GM21529 (cell line): ENCODE data around the gene ADM5.

ENCODE experiments used
- ATAC-seq: cut with Tn5 transposase; IDR thresholded peaks from one replicate; pipeline ENCODE4 v1.9.1; 2021; ENCODE audit not compliant: unreplicated experiment

Gene ADM5, protein sequence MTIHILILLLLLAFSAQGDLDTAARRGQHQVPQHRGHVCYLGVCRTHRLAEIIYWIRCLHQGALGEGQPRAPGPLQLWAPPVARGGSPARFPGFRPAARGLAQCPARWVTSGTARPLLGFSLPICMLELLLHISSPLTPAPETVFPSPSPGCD

DNA sequence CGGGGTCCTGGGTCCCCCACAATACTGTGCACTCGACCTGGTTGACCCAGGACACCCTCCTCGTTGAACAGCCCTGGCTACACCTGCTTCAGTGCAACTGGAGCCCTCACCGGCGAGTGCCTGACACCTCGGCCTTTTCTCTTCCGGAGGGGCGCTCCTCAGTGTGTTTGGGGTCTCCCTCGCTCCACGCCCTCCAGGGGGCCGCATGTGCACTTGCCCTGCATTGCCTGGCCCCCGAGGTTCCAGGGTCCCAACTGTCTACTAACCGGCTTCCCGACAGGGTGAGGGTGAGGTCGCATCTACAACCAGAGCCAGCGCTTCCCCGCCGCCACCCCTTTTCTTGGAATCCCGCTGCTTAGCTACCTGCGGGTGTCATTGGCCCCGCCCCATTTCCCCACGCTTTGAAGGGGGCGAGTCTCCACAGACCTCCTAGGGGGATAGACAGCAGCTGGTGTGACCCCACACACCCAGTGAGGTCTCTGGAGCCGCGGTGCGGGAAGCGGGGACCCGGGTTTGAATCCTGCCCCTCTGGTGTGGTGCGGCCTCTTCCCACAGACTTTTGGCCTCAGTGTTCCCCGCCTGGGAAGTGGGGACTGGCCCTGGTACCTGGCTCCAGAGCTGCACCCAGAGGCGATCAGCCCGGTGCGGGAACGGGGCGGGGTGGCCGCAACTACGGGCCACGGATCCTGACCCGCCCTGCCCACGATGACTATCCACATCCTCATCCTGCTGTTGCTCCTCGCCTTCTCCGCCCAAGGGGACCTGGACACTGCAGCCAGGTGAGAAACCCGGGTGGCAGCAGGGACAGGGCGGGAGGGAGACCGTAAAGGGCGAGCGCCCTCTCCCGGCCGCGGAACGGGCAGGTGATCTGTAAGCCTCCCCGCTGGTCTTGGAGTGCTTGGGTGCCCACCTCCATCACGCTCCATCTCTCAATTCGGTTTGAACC, at the start of gene ADM5:
TSS of gene ADM5 (plus strand) at position 462 of the 946 bp plus-strand sequence. CDS start at position 706, 244 bp downstream.
- no peak for ATAC-seq

DNA sequence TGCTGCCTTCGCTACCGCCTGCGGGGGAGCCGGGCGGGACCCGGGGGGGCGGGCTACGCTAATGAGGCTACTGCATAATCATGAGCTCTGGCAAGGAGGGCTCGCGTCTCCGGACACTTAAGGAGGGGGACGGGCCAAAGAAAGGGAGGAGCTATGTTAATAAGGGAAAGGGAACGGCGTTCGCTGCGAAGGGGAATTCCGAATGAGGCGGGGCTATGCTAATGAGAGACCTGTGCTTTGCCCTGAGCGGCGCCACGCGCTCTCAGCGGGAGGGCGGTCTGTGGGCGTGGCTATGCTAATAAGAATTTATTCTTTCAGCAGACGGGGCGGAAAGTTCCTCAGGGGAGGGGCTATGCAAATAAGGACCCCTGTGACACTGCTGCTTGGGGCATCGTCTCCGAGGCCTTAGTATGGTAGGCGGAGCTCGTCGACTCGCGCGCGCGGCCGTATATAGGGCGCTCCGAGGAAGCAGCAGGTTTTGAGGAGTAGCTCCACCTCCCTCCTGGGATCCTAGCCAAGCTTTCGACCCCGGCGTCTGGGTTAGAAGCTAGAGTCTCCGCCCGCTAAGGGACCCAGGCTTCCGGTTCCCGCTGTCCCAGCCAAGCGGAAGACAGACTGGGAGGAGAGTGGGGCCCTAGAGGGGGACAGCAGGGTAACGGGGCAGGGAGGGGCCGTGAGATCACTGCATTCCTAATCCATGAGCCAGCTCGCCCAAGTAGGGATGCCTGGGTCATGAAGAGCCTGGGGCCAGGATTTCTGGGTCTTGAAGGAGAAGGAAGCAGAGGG, 49.1 kb upstream of the ADM5 start, which contains the start of gene RRAS:
TSS of gene RRAS (minus strand) at position 31 of the 786 bp plus-strand sequence. CDS start 45 bp downstream, outside the sequence.
- ATAC-seq, result peak; percentile 65

DNA sequence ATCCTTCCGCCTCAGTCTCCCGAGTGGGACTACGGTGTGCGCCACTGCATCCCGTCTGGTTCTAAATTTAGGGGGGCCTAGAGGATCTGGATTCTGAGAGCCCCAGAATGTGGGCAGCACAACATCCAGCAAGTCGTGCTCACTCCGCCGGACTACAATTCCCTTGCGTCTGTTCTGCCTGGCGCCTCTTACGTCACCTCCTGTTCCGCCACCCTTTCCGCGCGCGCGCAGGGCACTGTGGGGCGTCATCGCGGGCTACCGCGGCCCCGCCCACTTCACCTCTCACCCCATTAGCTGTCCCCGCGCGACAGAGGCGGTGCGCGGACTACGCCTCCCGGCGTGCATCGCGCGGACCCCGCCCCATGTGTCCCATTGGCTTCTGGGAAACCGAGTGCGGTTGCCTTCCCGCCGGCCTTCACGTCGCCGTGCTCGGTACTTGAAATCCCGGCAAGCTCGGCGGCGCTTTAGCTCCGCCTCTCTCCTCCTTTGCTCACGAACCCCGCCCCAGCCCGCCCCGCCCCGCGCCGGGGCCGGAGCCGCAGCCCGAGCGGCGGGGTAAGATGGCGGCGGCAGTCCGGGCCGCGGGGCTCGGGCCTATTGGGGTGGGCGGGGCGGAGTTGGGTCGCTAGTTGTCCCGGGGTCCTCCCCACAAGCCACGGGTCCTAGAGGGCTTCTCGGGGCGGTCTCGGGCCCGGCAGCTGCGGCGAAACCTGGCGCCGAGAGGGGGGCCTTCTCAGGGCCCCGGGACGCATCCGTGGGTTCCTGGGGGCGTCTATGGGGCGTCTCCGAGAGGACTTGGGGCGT, 47.5 kb upstream of the ADM5 start, which contains the start of gene SCAF1:
TSS of gene SCAF1 (plus strand) at position 522 of the 804 bp plus-strand sequence. CDS start 2,818 bp downstream, outside the sequence.
- peak; percentile 49 for ATAC-seq

DNA sequence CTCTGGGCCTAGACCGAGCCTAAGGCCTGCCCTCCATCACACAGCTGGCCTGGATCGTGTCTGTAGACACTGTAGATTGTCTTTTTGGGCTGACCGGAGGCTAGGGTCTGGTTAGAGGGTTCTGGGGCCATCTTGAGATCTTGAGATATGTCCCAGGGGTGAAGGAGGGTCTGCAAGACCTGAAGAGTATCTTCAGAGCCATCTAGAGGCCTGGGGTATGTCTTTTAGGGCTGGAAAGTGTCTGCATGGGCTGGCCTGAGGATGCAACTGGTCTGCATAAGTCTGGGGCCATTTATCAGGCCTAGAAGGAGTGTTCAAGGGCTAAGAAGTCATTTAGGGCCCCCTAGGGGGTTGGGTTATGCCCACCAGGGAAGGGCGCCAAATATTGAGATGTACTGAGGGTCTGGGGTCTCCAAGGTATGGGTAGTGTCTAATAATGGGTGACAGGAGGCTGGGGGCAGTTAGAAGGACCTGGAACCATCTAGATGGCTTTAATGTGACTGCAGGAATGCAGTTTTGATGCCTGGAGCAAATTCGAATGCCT, 46.8 kb upstream of the ADM5 start:
- ATAC-seq, result no peak

DNA sequence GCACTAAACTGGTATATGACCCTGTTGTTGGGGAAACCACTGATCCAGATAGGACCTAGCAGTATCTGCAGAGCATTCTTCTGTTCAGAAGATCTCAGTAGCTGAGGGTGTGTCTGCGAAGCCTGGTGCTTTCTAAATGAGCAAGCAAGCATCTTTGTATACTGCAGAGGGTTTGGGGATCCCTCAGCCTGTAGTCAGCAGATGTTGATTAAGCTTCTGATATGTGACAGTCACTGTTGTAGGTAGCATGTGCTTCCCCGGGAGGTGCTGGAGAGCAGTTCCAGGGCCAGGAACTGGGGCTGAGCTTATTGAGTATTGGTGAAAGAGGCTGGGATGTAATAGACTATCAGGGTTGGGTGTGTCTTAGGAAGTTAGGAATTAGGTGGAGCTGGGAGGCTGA, 45.9 kb upstream of the ADM5 start:
- ATAC-seq, result no peak

DNA sequence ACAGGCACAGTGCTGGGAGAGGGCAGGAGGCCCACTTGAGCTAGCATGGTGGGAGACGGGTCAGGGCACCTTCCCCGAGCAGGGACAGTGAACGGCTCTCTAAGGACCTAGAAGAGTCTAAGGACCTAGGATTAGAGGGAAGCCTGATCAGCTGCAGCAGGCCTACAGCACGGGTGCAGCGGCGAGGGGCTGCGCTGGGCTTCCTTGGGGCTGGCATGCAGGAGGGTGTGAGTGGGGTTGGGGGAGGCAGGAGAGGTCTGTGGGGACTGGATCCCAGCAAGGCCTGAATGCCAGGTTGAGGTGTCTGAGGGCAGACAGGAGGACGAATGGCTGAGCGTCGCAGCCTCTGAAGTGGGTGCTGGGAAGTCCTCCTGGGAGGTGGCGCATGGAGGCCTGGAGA, 43.8 kb upstream of the ADM5 start:
- no peak for ATAC-seq

DNA sequence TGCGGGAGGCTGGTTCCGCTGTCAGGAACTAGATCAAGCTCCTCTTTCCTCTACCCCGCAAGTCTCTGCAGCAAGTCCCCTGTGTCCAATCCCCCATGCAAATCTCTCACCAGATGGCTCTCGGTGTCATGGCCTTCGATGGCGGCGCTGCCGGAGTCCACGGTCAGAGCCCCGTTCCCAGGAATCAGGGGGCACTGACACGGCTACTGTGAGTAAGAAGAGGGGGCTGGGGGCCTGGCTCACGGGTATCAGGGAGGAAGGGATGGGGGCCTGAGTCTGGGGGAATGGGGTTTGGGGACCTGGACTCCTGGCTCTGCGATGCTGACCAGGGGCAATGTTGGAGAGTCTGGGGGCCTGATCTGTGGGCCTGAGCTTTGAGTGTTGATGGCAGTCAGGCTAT, 43.4 kb upstream of the ADM5 start:
- no peak for ATAC-seq

DNA sequence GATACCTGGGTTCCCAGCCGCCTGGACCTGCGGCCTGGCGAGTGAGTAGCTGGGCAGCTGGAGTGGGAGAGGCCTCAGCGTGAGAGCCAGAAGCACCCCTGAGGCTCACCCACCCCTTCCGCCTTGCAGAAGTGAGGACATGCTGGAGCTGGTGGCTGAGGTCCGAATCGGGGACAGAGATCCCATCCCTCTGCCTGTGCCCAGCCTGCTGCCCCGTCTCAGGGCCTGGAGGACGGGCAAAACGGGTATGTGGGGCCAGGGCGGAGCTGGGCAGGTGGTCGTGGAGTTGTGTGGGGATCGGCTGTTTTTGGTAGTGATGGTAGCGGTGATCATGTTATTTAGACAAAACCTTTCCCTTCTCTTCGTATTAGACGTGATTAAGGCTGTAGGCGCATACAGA, 42.8 kb upstream of the ADM5 start:
- no peak for ATAC-seq

DNA sequence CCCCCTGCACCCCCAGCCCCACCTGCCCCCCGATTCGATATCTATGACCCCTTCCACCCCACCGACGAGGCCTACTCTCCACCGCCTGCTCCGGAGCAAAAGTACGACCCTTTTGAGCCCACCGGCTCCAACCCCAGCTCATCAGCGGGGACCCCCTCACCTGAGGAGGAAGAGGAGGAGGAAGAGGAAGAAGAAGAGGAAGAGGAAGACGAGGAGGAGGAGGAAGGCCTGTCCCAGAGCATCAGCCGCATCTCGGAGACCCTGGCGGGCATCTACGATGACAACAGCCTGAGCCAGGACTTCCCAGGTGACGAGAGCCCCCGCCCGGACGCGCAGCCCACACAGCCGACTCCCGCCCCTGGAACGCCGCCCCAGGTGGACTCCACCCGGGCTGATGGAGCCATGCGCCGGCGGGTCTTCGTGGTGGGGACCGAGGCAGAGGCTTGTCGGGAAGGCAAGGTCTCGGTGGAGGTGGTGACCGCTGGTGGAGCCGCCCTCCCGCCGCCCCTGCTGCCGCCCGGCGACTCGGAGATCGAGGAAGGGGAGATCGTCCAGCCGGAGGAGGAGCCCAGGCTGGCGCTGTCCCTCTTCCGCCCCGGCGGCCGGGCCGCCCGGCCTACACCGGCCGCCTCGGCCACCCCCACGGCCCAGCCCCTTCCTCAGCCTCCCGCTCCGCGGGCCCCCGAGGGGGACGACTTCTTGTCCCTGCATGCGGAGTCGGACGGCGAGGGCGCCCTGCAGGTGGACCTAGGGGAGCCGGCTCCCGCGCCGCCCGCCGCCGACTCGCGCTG, 38.2 kb upstream of the ADM5 start:
- ATAC-seq, result no peak

DNA sequence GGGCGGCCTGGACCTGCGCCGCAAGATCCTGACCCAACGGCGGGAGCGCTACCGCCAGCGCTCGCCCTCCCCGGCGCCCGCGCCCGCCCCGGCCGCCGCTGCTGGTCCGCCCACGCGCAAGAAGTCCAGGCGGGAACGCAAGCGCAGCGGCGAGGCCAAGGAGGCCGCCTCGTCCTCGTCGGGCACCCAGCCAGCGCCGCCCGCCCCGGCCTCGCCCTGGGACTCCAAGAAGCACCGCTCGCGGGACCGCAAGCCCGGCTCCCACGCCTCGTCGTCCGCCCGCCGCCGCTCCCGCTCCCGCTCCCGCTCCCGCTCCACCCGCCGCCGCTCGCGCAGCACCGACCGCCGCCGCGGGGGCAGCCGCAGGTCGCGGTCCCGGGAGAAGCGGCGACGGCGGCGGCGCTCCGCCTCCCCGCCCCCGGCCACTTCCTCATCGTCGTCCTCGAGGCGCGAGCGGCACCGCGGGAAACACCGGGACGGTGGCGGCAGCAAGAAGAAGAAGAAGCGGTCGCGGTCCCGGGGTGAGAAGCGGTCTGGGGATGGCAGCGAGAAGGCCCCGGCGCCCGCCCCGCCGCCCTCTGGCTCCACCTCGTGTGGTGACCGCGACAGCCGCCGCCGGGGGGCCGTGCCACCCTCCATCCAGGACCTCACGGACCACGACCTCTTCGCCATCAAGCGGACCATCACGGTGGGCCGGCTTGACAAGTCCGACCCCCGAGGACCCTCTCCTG, 37.4 kb upstream of the ADM5 start:
- ATAC-seq, result no peak

DNA sequence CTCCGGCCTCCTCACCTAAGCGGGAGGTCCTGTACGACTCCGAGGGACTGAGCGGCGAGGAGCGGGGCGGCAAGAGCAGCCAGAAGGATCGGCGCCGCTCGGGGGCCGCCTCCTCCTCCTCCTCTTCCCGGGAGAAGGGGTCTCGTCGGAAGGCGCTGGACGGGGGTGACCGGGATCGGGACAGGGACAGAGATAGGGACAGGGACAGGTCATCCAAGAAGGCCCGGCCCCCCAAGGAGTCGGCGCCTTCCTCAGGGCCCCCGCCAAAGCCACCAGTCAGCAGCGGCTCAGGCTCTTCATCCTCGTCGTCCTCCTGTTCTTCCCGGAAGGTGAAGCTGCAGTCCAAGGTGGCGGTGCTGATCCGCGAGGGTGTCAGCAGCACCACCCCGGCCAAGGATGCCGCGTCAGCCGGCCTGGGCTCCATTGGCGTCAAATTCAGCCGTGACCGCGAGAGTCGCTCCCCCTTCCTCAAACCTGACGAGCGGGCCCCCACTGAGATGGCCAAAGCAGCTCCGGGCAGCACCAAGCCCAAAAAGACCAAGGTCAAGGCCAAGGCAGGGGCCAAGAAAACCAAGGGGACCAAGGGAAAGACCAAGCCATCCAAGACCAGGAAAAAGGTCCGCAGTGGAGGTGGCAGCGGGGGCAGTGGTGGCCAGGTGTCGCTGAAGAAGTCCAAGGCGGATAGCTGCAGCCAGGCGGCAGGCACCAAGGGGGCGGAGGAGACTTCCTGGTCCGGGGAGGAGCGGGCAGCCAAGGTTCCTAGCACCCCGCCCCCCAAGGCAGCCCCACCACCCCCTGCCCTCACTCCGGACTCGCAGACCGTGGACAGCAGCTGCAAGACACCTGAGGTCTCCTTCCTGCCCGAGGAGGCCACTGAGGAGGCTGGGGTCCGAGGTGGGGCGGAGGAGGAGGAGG, 36.6 kb upstream of the ADM5 start:
- ATAC-seq, result no peak

DNA sequence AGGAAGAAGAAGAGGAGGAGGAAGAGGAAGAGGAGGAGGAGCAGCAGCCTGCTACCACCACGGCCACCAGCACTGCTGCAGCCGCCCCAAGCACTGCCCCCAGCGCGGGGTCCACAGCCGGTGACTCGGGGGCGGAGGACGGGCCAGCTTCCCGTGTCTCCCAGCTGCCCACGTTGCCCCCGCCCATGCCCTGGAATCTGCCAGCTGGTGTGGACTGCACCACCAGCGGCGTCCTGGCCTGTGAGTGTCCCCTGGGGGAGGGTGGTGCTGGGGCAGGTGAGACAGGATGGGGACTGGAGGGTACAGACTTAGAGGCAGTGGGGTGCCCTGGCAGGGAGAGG, 36.0 kb upstream of the ADM5 start:
- no peak for ATAC-seq

DNA sequence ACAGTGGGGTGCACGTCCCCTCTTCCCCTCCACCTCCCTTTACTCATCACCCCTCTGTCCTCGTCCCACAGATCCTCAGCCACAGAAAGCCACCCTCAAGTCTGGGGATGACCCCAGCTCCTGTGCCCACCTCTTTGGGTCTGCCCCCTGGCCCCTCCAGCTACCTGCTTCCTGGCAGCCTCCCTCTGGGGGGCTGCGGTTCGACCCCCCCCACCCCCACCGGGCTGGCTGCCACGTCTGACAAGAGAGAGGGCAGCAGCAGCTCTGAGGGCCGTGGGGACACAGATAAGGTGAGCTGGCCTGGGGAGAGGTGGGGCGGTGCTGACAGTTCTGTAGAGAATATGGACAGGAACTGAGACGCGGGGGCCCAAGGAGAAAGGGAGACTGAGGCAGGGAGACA, 34.8 kb upstream of the ADM5 start:
- ATAC-seq, result no peak

DNA sequence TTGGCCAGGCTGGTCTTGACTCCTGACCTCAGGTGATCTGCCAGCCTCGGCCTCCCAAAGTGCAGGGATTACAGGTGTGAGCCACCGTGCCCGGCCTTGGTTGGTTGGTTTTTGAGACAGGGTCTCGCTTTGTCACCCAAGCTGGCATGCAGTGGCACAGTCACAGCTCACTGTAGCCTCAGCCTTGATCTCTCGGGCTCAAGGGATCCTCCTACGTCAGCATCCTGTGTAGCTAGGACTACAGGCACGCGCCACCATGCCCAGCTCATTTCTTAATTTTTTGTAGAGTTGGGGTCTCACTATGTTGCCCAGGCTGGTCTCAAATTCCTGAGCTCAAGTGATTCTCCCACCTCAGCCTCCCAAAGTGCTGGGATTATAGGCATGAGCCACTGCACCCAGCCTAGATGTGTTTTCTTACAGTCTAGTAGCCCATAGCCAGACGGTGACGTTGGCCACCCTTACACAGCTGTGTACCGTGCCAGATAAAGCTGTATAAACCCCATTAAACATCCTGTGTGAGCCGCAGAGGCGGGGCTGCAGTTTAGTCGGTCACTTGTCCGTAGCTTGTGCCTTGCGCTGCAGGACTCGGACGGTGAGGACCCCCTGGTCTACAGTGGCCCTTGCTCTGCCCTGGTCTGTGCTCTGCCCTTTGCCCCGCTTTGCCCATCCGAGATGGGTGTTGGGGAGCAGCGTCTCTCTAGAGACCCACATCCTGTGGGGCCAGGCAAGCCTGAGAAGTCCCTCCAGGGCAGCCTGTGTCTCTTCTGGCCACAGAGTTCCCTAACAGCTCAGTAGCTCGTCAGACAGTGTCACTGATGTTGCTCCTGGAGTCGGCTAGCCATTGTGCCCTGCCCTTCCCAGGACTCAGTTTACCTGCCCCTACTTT, 33.6 kb upstream of the ADM5 start:
- ATAC-seq, result no peak

DNA sequence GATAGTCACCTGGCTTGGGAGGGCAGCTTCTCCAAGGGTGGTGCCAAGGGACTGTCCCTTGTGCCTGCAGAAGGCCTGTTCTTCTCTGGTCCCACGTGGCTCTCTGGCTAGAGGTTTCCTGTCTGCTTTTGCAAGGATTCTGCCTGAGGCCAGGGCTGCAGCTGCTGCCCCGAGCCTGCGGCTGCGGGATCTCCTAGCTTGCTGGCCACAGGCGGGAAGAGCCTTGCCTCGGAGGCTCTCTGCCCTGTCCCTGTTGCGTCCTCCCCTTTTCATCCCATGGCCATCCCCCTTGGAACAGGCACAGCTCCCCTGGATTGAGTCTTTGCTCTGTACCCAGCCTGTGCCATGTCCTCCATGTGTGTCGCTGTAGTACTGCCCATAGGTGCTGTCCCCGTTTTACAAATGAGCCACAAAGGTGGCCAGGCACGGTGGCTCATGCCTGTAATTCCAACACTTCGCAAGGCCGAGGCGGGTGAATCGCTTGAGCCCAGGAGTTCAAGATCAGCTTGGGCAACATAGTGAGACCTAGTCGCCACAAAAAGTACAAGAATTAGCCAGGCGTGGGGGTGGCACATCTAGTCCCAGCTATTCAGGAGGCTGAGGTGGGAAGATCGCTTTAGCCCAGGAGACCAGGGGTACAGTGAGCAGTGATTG, 32.8 kb upstream of the ADM5 start:
- ATAC-seq, result no peak

DNA sequence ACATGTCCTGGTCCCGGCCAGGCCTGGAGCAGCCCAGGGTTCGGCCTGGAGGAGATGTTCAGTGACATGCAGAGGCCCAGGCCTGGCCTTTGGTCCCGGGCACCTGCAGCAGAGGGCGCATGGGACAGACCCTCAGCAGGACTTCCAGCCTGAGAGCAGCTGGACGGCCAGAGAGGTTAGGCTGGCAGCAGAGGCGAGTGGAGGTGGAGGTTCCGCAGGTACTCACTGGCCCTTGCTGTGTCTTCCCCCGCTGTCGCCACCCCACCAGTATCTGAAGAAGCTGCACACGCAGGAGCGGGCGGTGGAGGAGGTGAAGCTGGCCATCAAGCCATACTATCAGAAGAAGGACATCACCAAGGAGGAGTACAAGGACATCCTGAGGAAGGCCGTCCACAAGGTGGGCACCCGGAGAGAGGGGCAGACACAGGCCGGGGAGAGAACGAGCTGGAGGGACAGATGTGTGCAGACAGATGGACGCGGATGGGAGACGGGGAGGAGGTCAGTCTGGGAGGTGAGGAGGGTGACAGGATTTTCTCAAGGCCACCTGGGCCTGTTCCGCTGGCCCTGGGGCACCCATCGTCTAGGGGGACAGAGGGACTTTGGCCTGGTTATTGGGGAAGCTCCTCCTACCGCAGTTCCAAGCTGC, 31.8 kb upstream of the ADM5 start:
- no peak for ATAC-seq
